HG02981 (cell line): ENCODE data around the gene CPXCR1.
"Not testable (repeated sequence)": the region's sequence is repeated elsewhere in the genome, so short reads cannot be mapped to it uniquely, and the experiment has no call there.

ENCODE experiments used
- ATAC-seq: cut with Tn5 transposase; IDR thresholded peaks from one replicate; pipeline ENCODE4 v1.9.1; 2021; ENCODE audit warnings: mild to moderate bottlenecking, moderate library complexity; ENCODE audit not compliant: unreplicated experiment

Gene CPXCR1

GRCh38 chrX:88746925-88747324, at the start of gene CPXCR1:
CPXCR1 (plus strand) TSS chrX:88747225; CDS start chrX:88753415, 6,190 bp downstream.
- no peak for ATAC-seq

- no peak for ATAC-seq
These were observed 11.2 kb upstream of the CPXCR1 start for GRCh38 chrX:88735835-88736234.

DNA sequence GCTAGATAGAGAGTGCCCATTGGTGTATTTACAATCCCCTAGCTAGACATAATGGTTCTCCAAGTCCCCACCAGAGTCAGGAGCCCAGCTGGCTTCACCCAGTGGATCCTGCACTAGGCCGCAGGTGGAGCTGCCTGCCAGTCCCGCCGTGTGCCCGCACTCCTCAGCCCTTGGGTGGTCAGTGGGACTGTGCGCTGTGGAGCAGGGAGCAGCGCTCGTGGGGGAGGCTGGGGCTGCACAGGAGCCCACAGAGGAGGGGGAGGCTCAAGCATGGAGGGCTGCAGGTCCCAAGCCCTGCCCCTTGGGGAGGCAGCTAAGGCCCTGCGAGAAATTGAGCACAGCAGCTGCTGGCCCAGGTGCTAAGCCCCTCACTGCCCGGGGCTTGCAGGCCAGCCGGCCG, 810 bp upstream of the CPXCR1 start:
- not testable (repeated sequence) for ATAC-seq

DNA sequence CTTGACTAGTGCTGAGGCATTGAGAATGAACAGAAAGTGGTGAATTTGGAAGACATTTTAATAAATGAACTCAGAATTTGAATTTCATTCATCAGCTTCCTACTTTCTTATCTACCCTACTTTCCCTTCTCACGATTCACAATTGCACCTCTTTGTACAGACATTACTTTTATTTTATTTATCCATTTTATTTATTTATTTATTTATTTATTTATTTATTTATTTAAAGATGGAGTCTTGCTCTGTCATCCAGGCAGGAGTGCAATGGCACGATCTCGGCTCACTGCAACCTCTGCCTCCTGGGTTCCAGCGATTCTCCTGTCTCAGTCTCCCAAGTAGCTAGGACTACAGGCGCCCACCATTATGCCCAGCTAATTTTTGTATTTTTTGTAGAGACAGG, 5.3 kb downstream of the CPXCR1 start:
- not testable (repeated sequence) for ATAC-seq

DNA sequence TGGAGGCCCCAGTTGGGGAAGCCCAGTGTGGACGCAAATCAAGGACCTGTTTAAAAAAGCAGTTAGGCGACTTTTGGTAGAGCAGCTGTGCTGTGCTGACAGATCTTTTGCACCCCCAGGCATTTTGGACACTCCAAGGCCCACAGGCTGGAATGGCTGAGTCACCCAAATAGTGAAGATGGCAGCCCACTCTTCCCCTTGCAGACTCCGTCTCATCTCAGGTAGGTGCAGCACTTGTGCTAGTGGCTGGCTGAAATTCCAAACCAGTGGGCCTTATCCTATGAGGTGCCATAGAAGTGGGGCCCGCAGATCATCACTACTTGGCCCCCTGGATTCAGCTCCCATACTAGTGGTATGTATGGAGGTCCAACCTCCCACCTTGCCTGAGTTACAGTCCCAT, 42.8 kb downstream of the CPXCR1 start:
- no peak for ATAC-seq
